H9 (cell line): ENCODE measurements around the gene CNBP. TPM values are rescaled to one million over a fixed set of nuclear protein-coding genes. Genes with fewer than 3 reads are reported as not detected.

Source experiments
- DNase-seq: peaks from one replicate; pipeline ENCODE4 v3.0.0-alpha.2; 2017
- H2AFZ ChIP-seq: one replicate; pipeline ENCODE4 v1.6.1; 2013; ENCODE audit warnings: mild to moderate bottlenecking, low read length, control low read depth, moderate library complexity
- H2AK5ac ChIP-seq: 2 replicates; pipeline ENCODE4 v1.6.1; 2013; ENCODE audit warnings: low read length, control low read depth, mixed read lengths; ENCODE audit not compliant: insufficient read length
- H2BK120ac ChIP-seq: one replicate; pipeline ENCODE4 v1.6.1; 2013; ENCODE audit warnings: low read depth, mild to moderate bottlenecking, low read length, control low read depth, inconsistent platforms; ENCODE audit not compliant: poor library complexity, severe bottlenecking
- H2BK12ac ChIP-seq: 2 replicates; pipeline ENCODE4 v1.6.1; 2013; ENCODE audit warnings: low read length, control low read depth, mixed read lengths, low read depth; ENCODE audit not compliant: insufficient read length
- H2BK15ac ChIP-seq: 2 replicates; pipeline ENCODE4 v1.6.1; 2013; ENCODE audit warnings: low read depth, low read length, control low read depth
- H2BK20ac ChIP-seq: one replicate; pipeline ENCODE4 v1.6.1; 2013; ENCODE audit warnings: low read depth, mild to moderate bottlenecking, low read length, control low read depth, inconsistent platforms; ENCODE audit not compliant: poor library complexity, severe bottlenecking
- H2BK5ac ChIP-seq: 2 replicates; pipeline ENCODE4 v1.6.1; 2013; ENCODE audit warnings: low read length, control low read depth, mixed read lengths; ENCODE audit not compliant: insufficient read length
- H3K14ac ChIP-seq: 2 replicates; pipeline ENCODE4 v1.6.1; 2013; ENCODE audit warnings: low read length, control low read depth; ENCODE audit not compliant: insufficient read depth
- H3K18ac ChIP-seq: 2 replicates; pipeline ENCODE4 v1.6.1; 2013; ENCODE audit warnings: low read depth, mild to moderate bottlenecking, mixed read lengths, low read length, control low read depth; ENCODE audit not compliant: insufficient read length
- H3K23ac ChIP-seq: 2 replicates; pipeline ENCODE4 v1.6.1; 2013; ENCODE audit warnings: low read length, control low read depth, mixed read lengths, low read depth; ENCODE audit not compliant: insufficient read length
- H3K23me2 ChIP-seq: 2 replicates; pipeline ENCODE4 v1.6.1; 2013; ENCODE audit warnings: low read depth, mild to moderate bottlenecking, mixed read lengths, low read length, control low read depth; ENCODE audit not compliant: insufficient read length, poor library complexity, severe bottlenecking
- H3K27ac ChIP-seq: 2 replicates; pipeline ENCODE4 v1.5.1; 2013; ENCODE audit warnings: low read length, control low read depth, mixed read lengths, low read depth; ENCODE audit not compliant: insufficient read length
- H3K27me3 ChIP-seq: 2 replicates; pipeline ENCODE4 v1.6.1; 2013; ENCODE audit warnings: low read length, control low read depth, inconsistent platforms; ENCODE audit not compliant: insufficient read depth
- H3K4ac ChIP-seq: 2 replicates; pipeline ENCODE4 v1.6.1; 2013; ENCODE audit warnings: low read depth, mild to moderate bottlenecking, control low read depth, inconsistent platforms, low read length, moderate library complexity
- H3K4me1 ChIP-seq: 2 replicates; pipeline ENCODE4 v1.6.1; 2013; ENCODE audit warnings: low read length, control low read depth, inconsistent platforms; ENCODE audit not compliant: insufficient read depth
- H3K4me2 ChIP-seq: 2 replicates; pipeline ENCODE4 v1.6.1; 2013; ENCODE audit warnings: low read length, control low read depth, mixed read lengths; ENCODE audit not compliant: insufficient read length, insufficient read depth
- H3K56ac ChIP-seq: 2 replicates; pipeline ENCODE4 v1.6.1; 2013; ENCODE audit warnings: low read depth, mild to moderate bottlenecking, mixed read lengths, low read length, control low read depth; ENCODE audit not compliant: insufficient read length
- H3K79me1 ChIP-seq: 2 replicates; pipeline ENCODE4 v1.6.1; 2013; ENCODE audit warnings: low read depth, mild to moderate bottlenecking, moderate library complexity, low read length, control low read depth, inconsistent platforms; ENCODE audit not compliant: insufficient read depth, poor library complexity, severe bottlenecking
- H3K79me2 ChIP-seq: 2 replicates; pipeline ENCODE4 v1.6.1; 2013; ENCODE audit warnings: low read length, control low read depth, inconsistent platforms; ENCODE audit not compliant: insufficient read depth
- H3K9ac ChIP-seq: 2 replicates; pipeline ENCODE4 v1.6.1; 2013; ENCODE audit warnings: low read length, control low read depth, mixed read lengths; ENCODE audit not compliant: insufficient read length; ENCODE audit errors: extremely low read depth
- H3K9me3 ChIP-seq: one replicate; pipeline ENCODE4 v1.6.1; 2013; ENCODE audit warnings: low read depth, low read length, inconsistent platforms; ENCODE audit not compliant: control insufficient read depth
- H3T11ph ChIP-seq: one replicate; pipeline ENCODE4 v1.6.1; 2013; ENCODE audit warnings: mild to moderate bottlenecking, low read length, control low read depth, inconsistent platforms
- H4K20me1 ChIP-seq: one replicate; pipeline ENCODE4 v1.6.1; 2013; ENCODE audit not compliant: control insufficient read depth, insufficient read length, insufficient read depth
- H4K5ac ChIP-seq: 2 replicates; pipeline ENCODE4 v1.6.1; 2013; ENCODE audit warnings: low read depth, mild to moderate bottlenecking, mixed read lengths, low read length, control low read depth; ENCODE audit not compliant: insufficient read length
- H4K8ac ChIP-seq: replicated peaks from 2 replicates; pipeline ENCODE4 v1.6.1; 2013; ENCODE audit warnings: low read length, control low read depth, mixed read lengths, low read depth; ENCODE audit not compliant: insufficient read length
- H4K91ac ChIP-seq: 2 replicates; pipeline ENCODE4 v1.6.1; 2013; ENCODE audit warnings: low read depth, mild to moderate bottlenecking, moderate library complexity, mixed read lengths, low read length, control low read depth; ENCODE audit not compliant: insufficient read length
- H3K27ac Mint-ChIP-seq, 3 experiments: 2 replicates in 2 of 3; 3 replicates in 1 of 3; pipeline ENCODE4 v1.8.0; 2020 to 2021; ENCODE audit warnings: mixed read lengths in 3 of 3, mild to moderate bottlenecking in 1 of 3, moderate library complexity in 1 of 3
- H3K27me3 Mint-ChIP-seq: 2 replicates; pipeline ENCODE4 v1.8.0; 2021; ENCODE audit warnings: low read depth, mild to moderate bottlenecking, moderate library complexity, mixed read lengths
- H3K36me3 Mint-ChIP-seq, 3 experiments: 2 replicates in 2 of 3; 3 replicates in 1 of 3; pipeline ENCODE4 v1.8.0; 2020 to 2021; ENCODE audit warnings: low read depth in 3 of 3, mixed read lengths in 3 of 3; ENCODE audit not compliant: insufficient read depth in 1 of 3
- H3K4me1 Mint-ChIP-seq, 2 experiments: 2 replicates each; pipeline ENCODE4 v1.8.0; 2020; ENCODE audit warnings: mixed read lengths in 2 of 2
- H3K4me3 Mint-ChIP-seq, 2 experiments: 2 replicates in 1 of 2; 3 replicates in 1 of 2; pipeline ENCODE4 v1.8.0; 2020 to 2021; ENCODE audit warnings: mild to moderate bottlenecking in 2 of 2, mixed read lengths in 2 of 2, moderate library complexity in 1 of 2
- H3K9me3 Mint-ChIP-seq, 2 experiments: 2 replicates in 1 of 2; 3 replicates in 1 of 2; pipeline ENCODE4 v1.8.0; 2020; ENCODE audit warnings: mild to moderate bottlenecking in 2 of 2, mixed read lengths in 2 of 2, moderate library complexity in 1 of 2
- WGBS: extraction: QIAGEN DNeasy Blood & Tissue Kit; methylation state at CpG from one replicate; pipeline ENCODE4 v1.1.7; 2013; ENCODE audit warnings: missing lambda C conversion rate, low lambda C conversion rate, mixed read lengths; ENCODE audit not compliant: insufficient read length; ENCODE audit errors: extremely low coverage; 5-methylcytosine and 5-hydroxymethylcytosine counted together
- total RNA-seq: library from RNA; stranded (reverse); gene quantifications from 2 replicates; pipeline ENCODE4 v1.2.1, GENCODE V29; 2021
- TF ChIP-seq, protein P1 (sequence below): fragments of 200-600 bp; sonication (generic); conservative IDR thresholded peaks from 3 replicates; pipeline ENCODE4 v1.8.0; 2021; ENCODE audit warnings: antibody characterized with exemption, mild to moderate bottlenecking

Gene CNBP
- total RNA-seq, 1 experiment from 2014 or later = 433 TPM

DNA sequence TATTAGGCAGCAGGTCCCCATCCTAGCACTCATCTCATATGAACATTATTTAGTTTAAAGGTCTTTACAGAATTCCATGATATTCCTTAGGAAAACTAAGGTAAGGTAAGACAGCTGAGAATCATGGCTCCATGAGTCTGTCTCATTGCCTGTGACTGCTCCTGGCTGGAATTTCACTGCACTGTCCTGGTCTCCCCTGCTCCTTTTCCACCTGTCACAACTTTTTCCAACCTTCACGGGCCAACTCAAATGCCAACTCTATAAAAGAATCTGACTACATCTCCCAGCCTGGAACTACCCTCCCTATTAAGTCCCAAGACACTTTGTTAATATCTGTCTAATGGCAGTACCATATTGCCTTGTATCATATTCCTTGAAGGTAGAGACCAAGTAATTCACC, 7.6 kb downstream of the CNBP start:
- Histone ChIP-seq H4K8ac (no peak overlapping the region), H3K79me1 (peaks cover 3% of the 10 kb centered on the region), H3K9me3 (no peaks in the 10 kb centered on the region), H3K9ac (no peak overlapping the region), H2AFZ (no peak overlapping the region), H3K4ac (no peak overlapping the region), H3K23me2 (no peaks in the 10 kb centered on the region), H3T11ph (no peak overlapping the region), H3K79me2 (peaks cover 76% of the 10 kb centered on the region), H4K5ac (no peak overlapping the region), H2BK20ac (no peak overlapping the region), H2BK15ac (no peak overlapping the region), H3K4me1 (no peaks in the 10 kb centered on the region; the same call in 1 of the 2 replicates), H2BK12ac (no peak overlapping the region), H3K4me2 (no peak overlapping the region), H3K18ac (no peak overlapping the region), H3K56ac (no peak overlapping the region), H2BK120ac (no peak overlapping the region), H3K27me3 (no peaks in the 10 kb centered on the region), H3K23ac (no peak overlapping the region), H4K91ac (no peak overlapping the region), H2AK5ac (no peak overlapping the region), H3K27ac (no peak overlapping the region), H4K20me1 (no peaks in the 10 kb centered on the region), H3K14ac (no peak overlapping the region), H2BK5ac (no peak overlapping the region)
- Mint-ChIP-seq H3K4me1 (peaks cover 15 to 17% of the 10 kb centered on the region in 2 experiments), H3K36me3 (peaks cover 35 to 67% (median 56%) of the 10 kb centered on the region in 3 experiments; a peak in 6 of 7 replicates), H3K27me3 (no peaks in the 10 kb centered on the region), H3K9me3 (no peaks in the 10 kb centered on the region), H3K4me3 (no peak overlapping the region), H3K27ac (peak overlapping the region in 1 of 3 experiments; percentile 42; a peak in 3 of 7 replicates)
- TF ChIP-seq, protein P1, sequence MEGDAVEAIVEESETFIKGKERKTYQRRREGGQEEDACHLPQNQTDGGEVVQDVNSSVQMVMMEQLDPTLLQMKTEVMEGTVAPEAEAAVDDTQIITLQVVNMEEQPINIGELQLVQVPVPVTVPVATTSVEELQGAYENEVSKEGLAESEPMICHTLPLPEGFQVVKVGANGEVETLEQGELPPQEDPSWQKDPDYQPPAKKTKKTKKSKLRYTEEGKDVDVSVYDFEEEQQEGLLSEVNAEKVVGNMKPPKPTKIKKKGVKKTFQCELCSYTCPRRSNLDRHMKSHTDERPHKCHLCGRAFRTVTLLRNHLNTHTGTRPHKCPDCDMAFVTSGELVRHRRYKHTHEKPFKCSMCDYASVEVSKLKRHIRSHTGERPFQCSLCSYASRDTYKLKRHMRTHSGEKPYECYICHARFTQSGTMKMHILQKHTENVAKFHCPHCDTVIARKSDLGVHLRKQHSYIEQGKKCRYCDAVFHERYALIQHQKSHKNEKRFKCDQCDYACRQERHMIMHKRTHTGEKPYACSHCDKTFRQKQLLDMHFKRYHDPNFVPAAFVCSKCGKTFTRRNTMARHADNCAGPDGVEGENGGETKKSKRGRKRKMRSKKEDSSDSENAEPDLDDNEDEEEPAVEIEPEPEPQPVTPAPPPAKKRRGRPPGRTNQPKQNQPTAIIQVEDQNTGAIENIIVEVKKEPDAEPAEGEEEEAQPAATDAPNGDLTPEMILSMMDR = no peak
- no peak for DNase-seq
- no CpG with 5 or more reads among the region's 1 CpG for WGBS
